ENCODE results near the gene SMYD5.

SMYD5 gene

DNA sequence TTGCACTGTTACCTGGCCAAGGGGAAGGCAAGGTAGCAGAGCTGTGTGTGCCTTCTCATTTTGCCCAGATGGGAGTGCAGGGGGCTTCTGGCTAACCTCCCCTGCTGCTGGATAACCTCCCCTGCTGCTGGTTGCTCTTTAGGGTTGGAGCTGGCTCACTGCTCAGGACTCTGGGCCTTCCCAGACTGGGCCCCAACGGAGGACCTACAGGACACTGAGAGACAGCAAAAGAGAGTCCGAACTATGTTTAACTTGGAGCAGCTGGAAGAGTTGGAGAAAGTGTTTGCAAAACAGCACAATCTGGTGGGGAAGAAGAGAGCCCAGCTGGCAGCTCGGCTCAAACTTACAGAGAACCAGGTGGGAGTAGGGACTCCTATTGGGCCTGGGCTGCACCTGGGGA is 5.8 kb upstream of the SMYD5 start:
- DNase-seq = no peak

DNA sequence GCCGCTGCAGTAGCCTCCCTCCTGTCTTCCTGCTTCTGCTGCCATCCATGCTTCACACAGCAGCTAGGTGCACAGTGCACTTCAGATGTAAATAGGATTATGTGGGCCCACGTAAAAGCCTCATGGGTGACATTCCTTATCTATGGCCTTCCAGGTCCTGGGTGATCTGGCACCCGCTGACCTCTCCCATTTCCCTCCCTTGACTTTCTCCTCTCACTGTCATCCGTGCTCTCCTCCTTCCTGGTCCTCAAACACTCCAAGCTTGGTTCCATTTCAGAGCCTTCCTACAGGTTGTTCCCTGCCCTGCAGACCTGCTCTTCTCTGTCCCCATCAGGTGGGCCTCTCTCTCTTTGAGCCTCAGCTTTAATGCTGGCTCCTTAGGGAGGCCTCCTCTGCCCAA is 4.0 kb upstream of the SMYD5 start:
- no peak for DNase-seq

DNA sequence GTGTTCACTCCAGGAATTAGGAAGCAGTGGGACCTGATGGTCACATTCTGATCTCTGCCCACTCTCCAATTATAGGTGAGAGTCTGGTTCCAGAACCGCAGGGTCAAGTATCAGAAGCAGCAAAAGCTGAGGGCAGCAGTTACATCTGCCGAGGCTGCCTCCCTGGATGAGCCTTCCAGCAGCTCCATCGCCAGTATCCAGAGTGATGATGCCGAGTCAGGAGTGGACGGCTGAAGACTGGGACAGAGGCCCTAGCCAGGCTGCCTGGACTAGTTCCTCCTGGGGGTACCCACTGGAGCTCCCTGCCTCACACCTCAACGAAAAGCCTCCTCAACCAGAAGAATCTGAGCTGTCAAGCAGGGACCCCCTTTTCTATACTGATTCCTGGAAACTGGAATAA is 3.3 kb upstream of the SMYD5 start:
- DNase-seq = no peak

DNA sequence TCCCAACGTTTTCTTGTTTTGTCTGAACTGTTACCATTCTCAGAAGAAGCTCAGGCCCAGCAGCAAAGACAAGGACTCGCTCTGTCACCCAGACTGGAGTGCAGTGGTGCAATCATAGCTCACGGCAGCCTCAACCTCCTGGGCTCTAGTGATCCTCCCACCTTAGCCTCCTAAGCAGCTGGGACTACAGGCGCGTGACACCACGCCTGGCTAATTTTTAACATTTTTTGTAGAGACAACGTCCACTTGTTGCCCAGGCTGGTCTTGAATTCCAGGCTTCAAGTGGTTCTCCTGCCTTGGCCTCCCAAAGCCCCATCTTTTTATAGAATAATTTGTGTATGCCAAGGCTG is 2.0 kb upstream of the SMYD5 start:
- no peak for DNase-seq

DNA sequence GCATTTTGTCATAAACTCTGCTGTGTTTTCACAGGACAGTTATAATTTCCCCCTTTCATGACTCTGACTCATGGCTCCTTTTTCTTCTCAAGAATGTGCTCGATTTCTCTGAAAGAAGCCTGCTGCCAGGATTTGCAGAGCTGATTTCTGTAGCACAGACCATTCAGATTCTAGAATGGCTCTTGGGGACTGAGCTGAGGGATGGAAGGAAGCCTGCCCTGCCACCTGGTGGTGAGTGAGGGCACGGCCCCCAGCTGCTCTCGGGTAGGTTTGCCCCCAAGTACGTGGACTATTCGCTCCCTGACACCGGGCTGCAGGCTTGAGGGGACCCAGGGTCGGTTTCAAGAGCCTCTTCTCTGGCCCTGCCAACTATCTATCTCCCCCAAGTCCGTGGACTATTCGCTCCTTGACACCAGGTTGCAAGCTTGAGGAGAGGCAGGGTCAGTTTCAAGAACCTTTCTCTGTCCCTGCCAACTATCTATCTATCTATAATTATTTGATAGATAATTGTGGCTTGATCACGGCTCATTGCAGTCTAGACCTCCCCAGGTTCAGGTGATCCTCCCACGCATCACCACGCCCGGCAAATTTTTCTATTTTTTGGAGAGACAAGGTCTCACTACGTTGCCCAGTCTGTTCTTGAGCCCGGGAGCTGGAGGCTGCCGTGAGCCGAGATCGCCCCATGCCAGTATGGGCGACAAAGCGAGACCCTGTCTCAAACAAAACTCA is 1.4 kb upstream of the SMYD5 start:
- DNase-seq = peak; percentile 81

DNA sequence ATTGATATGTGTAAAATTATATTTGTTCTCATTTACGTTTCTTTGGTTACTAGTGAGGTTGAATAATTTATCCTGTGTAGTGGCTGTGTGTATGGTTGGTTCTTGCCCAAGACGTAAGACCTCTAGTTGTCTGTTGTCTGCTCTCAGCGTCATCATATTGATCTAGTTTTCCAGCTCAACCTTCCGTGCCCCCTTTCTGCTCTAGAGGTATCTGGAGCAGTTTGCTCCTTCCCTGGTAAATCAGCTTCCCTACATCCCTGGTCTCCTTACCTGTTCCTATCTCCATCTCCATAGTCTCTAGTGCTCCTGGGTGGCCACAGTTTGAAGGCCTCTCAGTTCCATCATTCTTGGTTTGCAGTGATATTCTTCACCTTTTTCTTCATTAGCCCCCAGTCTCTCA is 1.2 kb downstream of the SMYD5 start:
- DNase-seq = no peak

DNA sequence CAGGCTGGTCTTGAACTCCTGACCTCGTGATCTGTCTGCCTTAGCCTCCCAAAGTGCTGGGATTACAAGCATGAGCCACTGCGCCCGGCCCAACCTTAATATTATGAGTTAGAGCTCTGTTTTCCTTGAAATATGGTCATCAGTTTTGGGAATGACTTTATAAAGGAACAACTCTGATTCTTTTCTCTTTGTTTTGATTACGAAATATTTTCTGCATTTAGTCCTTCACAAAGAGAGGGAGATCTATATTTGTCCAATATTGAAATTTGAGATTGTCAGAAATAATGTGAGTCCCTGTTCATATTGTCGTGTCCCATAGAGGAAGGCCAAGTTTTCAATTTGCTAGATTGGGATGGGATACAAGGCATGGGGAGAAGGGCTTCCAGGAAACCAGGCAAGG is 3.1 kb downstream of the SMYD5 start:
- no peak for DNase-seq

DNA sequence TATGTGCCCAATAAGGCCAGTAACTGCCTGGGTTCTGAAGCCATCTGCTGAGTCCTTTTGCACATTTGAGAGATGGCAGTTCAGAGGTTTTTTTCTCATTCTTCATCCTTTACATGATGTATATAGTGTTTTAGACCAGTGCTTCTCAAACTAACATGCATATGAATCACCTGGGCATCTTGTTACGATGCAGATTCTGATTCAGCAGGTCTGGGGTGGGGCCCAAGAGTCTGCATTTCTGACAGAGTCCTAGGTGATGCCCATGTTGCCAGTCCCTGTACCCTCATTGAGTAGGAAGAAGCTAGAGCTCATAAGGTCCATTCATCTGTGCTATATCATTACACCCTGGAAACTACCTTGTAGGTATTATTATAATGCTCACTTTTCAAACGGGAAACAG is 3.8 kb downstream of the SMYD5 start:
- DNase-seq = no peak

DNA sequence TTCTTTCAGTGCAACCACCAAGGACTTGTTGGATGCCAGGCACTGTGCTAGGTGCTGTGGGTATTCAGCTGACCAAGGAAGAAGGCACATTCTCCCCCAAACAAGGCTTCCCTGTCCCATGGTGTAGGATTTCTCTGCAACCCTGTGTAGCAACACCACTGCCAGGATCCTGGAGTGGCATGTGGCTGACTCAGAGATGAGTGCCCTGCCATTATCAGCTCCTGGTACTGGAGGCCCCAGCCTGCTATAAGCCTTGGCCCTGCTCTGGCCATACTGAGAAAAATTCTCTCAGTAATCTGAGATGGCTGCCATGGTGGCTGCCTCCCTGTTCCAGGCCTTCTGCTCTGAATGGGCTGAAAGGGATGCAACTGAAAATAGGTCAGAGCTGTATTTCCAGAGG is 4.3 kb downstream of the SMYD5 start:
- no peak for DNase-seq

DNA sequence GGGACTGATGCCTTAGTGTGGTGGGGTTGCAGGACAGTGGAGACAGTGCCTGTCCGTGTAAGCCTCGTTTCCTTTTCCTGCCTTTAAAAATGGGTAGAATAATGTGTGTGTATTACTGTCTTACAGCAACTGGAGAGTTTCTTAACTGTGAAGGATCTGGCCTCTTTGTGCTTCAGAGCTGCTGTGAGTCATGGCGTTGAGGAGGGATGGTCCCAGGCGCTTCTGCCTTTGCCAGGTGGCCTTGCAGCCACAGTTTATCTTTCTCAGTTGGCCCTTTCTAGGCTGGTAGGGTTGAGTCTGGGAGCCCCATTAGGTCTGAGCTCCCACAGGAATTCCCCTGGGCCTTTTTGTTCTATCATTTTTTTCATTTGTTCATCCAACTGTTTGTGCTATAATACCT is 9.8 kb downstream of the SMYD5 start:
- no peak for DNase-seq

DNA sequence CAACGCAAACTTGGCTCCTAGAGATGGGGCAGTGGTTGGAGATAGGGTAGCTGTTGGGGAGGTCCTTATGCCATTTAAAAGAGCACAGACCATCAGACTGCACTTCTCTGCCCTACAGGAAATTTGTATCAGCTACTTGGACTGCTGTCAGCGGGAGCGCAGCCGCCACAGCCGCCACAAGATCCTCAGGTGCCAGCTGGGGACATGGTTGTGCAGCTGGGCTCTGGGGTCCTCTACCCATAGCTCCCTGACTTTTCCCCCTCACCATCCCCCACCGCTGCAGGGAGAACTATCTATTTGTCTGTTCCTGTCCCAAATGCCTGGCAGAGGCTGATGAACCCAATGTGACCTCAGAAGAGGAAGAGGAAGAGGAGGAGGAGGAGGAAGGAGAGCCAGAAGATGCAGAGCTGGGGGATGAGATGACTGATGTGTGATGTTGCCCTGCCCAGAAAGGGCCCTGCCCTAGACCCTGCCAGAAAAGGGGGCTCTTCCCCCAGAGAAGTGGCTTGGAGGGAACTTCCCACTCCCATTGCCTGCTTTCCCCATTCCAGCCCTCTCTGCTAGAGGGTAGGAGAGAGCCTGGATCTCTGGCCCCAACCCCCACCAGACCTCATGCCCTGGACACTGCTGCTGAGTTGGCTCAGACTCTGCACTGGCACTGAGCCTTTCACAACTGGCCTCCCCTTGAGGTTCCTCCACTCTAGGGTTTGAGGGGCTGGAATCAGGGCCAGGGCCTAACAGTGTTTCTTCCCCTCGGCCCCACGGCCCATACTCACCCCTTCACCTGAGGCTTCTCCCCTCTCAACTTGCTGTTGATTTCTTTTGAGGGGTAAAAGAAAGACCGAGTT is 11.7 kb downstream of the SMYD5 start:
- no peak for DNase-seq

DNA sequence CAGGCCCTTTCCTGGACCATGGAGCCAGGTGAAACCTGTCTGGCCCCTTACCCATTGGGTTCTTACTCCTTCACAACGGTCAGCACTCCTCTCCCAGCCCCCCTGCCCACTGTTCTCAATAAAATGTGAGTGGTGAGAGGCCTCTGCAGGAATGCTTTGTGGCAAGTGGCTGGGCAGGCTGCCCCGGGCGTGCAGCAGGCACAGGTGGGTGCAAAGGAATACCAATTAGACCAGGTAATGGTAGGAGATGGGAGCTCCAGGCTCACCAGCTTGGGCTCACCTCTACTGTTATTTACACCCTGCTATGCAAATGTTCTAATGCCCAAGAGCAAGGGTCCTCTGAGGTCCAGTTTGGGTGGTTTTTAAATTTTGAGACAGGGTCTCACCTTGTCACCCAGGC is 13.0 kb downstream of the SMYD5 start:
- DNase-seq = no peak

DNA sequence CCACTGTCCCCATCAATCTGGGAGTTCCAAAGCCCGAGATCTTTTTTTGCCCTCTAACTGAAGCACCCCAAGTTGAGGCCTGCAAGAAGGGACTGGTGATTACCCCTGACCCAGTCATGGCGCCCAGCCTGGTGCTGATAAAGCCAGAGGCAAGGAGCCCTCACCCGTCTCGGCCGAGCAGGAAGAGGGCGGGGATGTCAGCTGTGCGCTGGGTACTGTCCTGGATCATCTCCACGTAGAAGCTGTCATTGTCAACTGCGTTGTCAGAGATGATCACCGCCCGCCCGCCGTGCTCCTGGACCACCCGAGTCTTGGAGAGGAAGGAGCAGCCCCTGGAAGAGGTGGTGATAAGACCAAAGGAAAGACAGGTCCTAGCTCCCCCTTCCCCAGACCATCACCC is 14.6 kb downstream of the SMYD5 start:
- no peak for DNase-seq

DNA sequence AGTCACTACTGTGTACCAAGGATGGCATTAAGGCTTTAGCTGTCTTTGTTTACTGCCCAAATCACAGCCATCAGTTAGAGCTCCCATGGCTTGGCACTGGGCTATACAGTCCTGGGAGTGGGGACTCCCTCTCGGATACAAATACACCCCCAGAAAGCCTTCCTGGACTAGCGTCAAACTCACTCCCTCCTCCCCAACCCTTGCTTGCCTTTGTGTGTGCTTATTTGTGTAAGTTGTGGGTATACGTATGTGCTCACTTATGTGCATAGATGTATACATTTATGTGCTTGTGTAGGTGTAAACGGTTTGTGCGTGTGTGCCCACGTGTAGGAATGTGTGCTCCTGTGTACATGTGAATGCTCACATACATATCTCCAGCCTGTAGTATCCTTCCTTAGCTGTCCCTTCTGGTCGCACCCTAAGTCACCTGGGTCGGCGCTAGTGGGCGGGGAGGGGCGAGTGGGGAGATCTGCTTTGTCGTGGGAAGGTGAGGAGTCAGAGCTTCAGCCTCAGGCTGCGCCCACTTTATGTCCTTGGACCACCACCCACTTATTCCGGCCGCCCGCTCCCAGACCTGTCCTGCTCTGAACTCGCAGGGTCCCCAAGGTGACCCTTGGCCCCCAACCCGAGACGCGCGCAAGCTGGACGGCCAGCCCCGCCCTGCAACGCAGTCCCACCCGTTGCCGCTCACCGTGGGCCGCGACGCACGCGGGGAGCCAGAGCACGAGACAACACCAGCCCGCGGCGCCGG is 18.5 kb downstream of the SMYD5 start:
- no peak for DNase-seq

DNA sequence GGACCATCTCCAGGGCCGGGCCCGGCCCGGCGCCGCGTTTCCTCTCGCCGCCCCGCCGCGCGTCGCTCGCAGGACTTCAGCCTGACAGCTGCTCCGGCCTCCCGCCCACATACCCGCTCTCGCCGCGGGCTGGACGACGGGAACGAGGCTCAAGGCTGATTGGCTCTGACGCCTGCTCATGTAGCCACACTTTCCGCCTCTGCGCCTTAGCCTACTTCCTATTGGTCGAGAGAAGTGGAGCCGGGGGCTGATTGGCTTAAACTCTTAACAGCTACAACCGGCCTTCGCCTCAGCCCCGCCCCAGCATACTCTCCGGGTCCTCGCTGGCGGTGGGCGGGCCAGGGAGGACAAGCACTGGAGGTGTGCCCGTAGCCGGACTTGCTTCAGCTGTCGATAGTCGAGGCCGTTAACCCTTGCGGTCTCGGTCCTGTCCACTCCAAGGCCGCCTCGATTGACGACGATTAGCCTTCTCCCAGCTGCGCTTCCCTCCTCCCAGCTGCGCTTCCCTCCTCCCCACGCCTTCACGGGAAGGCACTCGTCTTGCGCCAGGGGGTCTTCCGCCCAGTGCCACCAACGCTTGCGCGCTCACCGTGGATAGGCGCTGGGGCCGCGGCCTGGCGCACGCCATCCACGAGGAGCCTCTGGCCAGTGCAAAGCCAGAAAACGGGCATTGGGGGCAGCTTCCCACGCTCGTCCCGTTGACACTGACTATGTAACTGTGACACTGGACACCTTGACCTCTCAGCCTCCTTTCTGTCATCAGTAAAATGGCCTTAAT is 19.3 kb downstream of the SMYD5 start, which contains the start of gene PRADC1:
Gene PRADC1, minus strand, starts transcription at position 86 of the 778 bp plus-strand sequence. Its CDS starts 79 bp downstream, at position 7.
- peak; percentile 92 for DNase-seq

DNA sequence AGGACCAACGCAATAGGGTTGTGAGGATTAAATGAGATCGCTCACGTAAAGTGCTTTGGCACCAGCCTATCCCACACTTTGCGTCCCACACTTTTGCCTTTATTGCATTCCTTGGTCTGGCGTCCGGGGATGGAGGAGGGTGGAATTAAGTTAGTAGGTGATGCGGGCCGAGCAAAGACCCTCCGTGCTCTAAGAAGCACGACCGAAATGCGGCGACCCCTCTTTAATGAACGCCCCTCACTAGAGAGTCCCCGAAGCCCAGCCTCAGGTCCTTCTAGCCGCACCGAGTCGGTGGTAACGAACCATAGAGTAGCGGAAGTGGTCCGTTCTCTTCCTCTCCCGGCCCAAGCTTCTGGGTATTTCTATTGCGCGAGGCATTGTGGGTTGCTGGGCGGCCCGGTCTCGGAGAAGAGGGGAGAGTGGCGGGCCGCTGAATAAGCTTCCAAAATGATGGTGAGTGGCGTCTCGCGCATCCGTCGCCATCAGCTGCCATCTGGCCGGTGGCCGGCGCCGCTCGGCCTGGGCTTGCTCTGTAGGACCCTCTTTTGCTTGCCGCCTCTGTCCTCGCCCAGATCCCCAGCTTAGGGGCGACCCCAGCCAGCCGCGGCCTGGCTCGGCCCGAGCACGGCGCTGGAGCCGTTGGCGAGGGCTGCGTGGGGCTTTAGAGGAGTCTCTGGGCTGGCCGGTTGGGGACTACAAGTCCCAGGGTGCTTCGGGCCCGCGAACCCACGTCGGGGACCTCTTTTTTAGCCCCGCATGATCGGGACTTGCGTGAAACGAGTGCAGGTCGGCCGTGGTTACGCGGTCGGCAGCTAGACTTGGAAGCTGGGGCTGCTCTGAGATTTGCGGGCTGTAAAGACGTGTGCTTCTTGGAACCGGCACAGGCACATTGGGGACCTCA is 20.1 kb downstream of the SMYD5 start, which contains the start of gene CCT7:
Gene CCT7, plus strand, starts transcription at position 377 of the 901 bp plus-strand sequence. Its CDS starts 71 bp downstream, at position 448.
- peak; percentile 75 for DNase-seq

DNA sequence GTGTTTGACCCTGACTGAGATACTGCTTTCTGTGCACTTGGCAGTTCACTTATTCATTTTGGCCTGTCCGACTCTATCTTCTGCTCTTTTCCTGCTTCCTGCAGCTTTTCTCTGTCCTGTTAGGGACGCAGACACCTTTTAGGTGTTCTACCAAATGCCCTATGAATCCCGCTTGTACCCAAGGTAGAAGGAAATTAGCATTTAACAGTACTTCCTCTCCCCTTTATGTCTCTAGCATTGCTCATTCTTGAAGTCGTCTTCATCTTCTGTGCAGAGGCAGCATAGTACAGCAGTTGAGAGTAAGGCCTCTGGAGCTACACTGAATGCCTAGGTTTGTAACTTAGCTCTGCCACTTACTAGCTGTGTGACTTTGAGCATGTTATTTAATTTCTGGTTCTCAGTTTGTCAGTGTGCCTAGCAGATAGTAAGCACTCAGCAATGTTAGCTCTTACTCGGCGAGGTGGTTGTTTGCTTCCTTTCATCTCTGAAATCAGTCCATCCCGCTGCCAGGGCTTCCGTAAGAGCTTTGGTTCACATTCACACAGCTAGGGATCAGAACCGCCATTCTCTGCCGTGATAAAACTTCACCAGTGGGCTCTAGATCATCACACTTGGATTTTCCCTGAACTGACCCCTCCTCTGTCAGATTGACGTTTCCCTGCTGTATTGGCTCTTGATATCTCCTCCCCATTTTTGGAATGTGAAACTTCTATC is 21.4 kb downstream of the SMYD5 start:
- DNase-seq = no peak

DNA sequence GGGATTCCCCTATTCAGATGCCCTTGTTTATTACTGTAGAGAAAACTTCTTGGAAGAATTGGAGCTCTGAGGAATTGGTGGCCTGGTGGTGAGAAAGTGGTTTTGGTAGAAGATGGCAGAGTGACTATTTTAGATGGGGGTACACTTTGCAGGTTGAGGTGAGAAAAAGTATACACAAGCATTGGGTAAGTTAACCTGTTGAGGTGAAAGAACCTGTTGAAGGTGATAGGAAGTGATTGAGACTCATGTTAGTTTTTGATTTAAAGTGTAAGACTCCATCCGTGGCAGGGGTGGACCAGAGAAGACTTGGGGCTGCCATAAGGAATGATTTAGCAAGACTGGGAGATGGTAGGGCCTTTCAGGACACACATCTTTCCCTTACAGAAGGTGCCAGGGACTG is 23.1 kb downstream of the SMYD5 start:
- DNase-seq = no peak

DNA sequence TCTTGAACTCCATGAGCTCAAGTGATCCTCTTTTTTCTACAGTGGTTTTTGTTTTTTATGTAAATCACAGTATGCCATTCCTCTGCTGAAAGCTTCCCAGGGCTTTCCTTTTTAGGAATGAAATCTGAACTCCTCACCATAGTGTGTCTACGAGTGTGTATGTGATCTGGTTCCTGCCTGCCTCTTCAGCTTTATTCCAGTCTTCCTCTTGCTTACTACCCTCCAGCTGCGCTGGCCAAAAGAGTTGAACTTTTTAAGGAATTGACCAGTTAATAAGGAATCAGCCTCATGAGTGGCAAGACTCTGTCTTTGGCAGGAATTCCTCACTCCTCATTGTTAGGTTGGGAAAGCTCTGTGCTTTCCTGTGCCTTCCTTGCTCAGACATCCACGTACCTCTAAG is 24.1 kb downstream of the SMYD5 start:
- DNase-seq = no peak

DNA sequence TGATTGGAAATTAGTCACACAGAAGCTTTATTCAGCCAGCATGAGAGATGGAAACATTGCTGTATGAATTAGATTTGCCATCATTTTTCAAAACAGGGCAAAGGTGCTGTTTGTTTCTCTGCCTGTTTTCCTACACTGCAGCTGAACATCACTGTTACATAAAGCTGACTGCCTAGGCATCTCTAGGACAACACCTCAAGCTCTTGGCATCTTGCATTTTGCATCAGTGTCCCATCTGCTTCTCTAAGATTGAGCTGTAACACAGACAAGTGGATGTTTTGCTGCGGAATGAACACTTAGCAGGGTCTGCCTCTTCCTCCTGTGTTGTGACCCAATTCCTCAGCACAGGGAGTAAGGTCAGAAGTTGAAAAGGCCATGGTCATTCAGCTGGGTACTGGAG is 24.9 kb downstream of the SMYD5 start:
- DNase-seq = no peak

DNA sequence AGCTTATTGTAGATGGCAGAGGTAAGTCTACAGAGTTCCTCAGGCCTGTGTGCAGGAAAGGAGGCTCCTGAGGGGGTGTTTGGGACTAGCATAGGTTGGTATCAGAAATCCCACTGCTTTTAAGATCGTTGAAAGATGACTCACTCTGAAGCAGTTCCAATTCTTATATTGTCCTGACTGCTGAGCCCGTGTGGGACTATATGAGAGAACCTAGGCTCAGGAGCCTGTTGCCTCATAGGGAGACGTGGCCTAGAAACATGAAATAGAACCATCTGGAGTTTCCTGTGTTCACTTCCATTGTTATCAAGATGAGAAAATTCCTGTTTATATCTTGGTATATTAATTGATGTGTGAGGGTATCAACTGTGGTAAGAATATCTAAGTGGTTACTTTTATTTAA is 25.7 kb downstream of the SMYD5 start:
- no peak for DNase-seq
